ENCODE results near the gene SLC35F3. TPM values are rescaled to one million over a fixed set of nuclear protein-coding genes. Genes with fewer than 3 reads are reported as not detected.

The SLC35F3 gene
- total and polyA plus RNA-seq, 2 experiments from 2014 or later: 1.0 to 3.2 TPM

DNA sequence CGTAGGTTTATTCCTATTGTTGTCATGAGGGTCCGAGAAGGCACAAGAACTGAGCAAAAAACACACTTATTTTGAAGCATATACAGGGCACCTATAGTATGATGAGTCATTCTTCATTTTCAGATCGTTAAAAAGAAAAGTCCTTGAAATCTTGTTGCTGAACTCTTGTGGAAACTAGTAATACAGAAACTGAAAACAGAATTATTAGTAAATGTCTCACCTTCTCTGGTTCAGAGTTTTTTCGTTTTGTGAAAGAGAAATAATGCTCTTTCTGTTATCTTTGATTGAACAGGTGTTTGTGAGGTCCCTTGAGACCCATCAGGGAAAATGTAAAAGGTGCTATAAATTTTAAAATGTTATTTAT is 366.7 kb downstream of the SLC35F3 start (continued):
- TF ChIP-seq, protein P1, sequence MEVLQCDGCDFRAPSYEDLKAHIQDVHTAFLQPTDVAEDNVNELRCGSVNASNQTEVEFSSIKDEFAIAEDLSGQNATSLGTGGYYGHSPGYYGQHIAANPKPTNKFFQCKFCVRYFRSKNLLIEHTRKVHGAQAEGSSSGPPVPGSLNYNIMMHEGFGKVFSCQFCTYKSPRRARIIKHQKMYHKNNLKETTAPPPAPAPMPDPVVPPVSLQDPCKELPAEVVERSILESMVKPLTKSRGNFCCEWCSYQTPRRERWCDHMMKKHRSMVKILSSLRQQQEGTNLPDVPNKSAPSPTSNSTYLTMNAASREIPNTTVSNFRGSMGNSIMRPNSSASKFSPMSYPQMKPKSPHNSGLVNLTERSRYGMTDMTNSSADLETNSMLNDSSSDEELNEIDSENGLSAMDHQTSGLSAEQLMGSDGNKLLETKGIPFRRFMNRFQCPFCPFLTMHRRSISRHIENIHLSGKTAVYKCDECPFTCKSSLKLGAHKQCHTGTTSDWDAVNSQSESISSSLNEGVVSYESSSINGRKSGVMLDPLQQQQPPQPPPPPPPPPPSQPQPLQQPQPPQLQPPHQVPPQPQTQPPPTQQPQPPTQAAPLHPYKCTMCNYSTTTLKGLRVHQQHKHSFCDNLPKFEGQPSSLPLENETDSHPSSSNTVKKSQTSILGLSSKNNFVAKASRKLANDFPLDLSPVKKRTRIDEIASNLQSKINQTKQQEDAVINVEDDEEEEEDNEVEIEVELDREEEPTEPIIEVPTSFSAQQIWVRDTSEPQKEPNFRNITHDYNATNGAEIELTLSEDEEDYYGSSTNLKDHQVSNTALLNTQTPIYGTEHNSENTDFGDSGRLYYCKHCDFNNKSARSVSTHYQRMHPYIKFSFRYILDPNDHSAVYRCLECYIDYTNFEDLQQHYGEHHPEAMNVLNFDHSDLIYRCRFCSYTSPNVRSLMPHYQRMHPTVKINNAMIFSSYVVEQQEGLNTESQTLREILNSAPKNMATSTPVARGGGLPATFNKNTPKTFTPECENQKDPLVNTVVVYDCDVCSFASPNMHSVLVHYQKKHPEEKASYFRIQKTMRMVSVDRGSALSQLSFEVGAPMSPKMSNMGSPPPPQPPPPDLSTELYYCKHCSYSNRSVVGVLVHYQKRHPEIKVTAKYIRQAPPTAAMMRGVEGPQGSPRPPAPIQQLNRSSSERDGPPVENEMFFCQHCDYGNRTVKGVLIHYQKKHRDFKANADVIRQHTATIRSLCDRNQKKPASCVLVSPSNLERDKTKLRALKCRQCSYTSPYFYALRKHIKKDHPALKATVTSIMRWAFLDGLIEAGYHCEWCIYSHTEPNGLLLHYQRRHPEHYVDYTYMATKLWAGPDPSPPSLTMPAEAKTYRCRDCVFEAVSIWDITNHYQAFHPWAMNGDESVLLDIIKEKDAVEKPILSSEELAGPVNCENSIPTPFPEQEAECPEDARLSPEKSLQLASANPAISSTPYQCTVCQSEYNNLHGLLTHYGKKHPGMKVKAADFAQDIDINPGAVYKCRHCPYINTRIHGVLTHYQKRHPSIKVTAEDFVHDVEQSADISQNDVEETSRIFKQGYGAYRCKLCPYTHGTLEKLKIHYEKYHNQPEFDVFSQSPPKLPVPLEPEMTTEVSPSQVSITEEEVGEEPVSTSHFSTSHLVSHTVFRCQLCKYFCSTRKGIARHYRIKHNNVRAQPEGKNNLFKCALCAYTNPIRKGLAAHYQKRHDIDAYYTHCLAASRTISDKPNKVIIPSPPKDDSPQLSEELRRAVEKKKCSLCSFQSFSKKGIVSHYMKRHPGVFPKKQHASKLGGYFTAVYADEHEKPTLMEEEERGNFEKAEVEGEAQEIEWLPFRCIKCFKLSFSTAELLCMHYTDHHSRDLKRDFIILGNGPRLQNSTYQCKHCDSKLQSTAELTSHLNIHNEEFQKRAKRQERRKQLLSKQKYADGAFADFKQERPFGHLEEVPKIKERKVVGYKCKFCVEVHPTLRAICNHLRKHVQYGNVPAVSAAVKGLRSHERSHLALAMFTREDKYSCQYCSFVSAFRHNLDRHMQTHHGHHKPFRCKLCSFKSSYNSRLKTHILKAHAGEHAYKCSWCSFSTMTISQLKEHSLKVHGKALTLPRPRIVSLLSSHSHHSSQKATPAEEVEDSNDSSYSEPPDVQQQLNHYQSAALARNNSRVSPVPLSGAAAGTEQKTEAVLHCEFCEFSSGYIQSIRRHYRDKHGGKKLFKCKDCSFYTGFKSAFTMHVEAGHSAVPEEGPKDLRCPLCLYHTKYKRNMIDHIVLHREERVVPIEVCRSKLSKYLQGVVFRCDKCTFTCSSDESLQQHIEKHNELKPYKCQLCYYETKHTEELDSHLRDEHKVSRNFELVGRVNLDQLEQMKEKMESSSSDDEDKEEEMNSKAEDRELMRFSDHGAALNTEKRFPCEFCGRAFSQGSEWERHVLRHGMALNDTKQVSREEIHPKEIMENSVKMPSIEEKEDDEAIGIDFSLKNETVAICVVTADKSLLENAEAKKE (CRISPR knock-in tag; IDR thresholded peaks at IDR 0.05): no peak
- TF ChIP-seq STAT1 (IDR thresholded peaks at IDR 0.05; ENCODE audit: unreplicated experiment): no peak
- TF ChIP-seq, protein P2, sequence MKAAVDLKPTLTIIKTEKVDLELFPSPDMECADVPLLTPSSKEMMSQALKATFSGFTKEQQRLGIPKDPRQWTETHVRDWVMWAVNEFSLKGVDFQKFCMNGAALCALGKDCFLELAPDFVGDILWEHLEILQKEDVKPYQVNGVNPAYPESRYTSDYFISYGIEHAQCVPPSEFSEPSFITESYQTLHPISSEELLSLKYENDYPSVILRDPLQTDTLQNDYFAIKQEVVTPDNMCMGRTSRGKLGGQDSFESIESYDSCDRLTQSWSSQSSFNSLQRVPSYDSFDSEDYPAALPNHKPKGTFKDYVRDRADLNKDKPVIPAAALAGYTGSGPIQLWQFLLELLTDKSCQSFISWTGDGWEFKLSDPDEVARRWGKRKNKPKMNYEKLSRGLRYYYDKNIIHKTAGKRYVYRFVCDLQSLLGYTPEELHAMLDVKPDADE (IDR thresholded peaks at IDR 0.05): no peak
- TF ChIP-seq ZNF331 (CRISPR knock-in tag; IDR thresholded peaks at IDR 0.05; ENCODE audit: low read depth): no peak
- no peak for TF ChIP-seq EZH2 (IDR thresholded peaks at IDR 0.05; ENCODE audit: low read depth, unreplicated experiment)
- no peak for TF ChIP-seq POLR2AphosphoS5 (IDR thresholded peaks at IDR 0.05; ENCODE audit: low read depth)
- TF ChIP-seq EZH2phosphoT487 (IDR thresholded peaks at IDR 0.05; ENCODE audit: unreplicated experiment): no peak
- TF ChIP-seq ZNF114 (CRISPR knock-in tag; IDR thresholded peaks at IDR 0.05): no peak
- TF ChIP-seq CREB1 (CRISPR knock-in tag; IDR thresholded peaks at IDR 0.05; ENCODE audit: low read depth): no peak
- TF ChIP-seq NANOG (IDR thresholded peaks at IDR 0.05; ENCODE audit: borderline replicate concordance): no peak
